Measurements from ENCODE around the gene NEK8. TPM values are rescaled to one million over a fixed set of nuclear protein-coding genes. Genes with fewer than 3 reads are reported as not detected.

Gene NEK8
- total and polyA plus RNA-seq, 2 of the 8 experiments (the other 6 are each of a cell fraction or from before 2014, with no cell fraction given) = 14.9 to 23.3 TPM

- H3K56ac ChIP-seq (replicated peaks; ENCODE audit: insufficient read length, low read depth, low read length) = no peak overlapping the region
- H2BK15ac ChIP-seq (ENCODE audit: low read length) = no peak overlapping the region
- H3K27ac ChIP-seq (ENCODE audit: low read depth, low read length) = no peak overlapping the region
- H3K4ac ChIP-seq (replicated peaks; ENCODE audit: insufficient read length, low read depth, low read length) = no peak overlapping the region
- ChIA-PET CTCF (ENCODE audit: partially characterized antibody) (interaction anchor here (0.6 to 1.3 kb wide), 4 partner anchors 11 to 45 kb away, joined by 3 to 4 read pairs (median 4); no protein-coding TSS in a partner anchor), POLR2A (ENCODE audit: partially characterized antibody) (interaction anchor here (0.6 to 4.8 kb wide), 18 partner anchors 10 to 92 kb away, joined by 3 to 47 read pairs (median 4); partner anchors contain the start of genes BLTP2, RPL23A, RSKR and SDF2)
- no peak overlapping the region for H4K8ac ChIP-seq (ENCODE audit: extremely low read depth, insufficient read depth, low read length)
- peaks cover 4% of the 10 kb centered on the region for H3K23me2 ChIP-seq (ENCODE audit: low read depth, low read length)
- no peak overlapping the region for H3K4me2 ChIP-seq (ENCODE audit: insufficient read depth in 1 of 2, low read depth in 2 of 2, low read length in 2 of 2)
- H2AK5ac ChIP-seq (ENCODE audit: low read depth, low read length) = no peak overlapping the region
- H3K23ac ChIP-seq (ENCODE audit: insufficient read length) = no peak overlapping the region
- H2BK5ac ChIP-seq (ENCODE audit: low read depth, low read length) = no peak overlapping the region
- H4K20me1 ChIP-seq (replicated peaks in 1 of 2; ENCODE audit: control insufficient read depth in 1 of 2, insufficient read depth in 2 of 2, low read length in 2 of 2) = peaks cover 9 to 15% of the 10 kb centered on the region in 2 experiments
- H4K91ac ChIP-seq (replicated peaks; ENCODE audit: insufficient read length, low read length) = no peak overlapping the region
- no peaks in the 10 kb centered on the region for H3K9me3 ChIP-seq (ENCODE audit: insufficient read depth in 2 of 2, low read depth in 1 of 2, low read length in 1 of 2)
- H3K14ac ChIP-seq (ENCODE audit: insufficient read length) = no peak overlapping the region
- H3K79me2 ChIP-seq (ENCODE audit: control insufficient read depth in 1 of 2, insufficient read depth in 2 of 2, low read length in 2 of 2) = peaks cover 0 to 15% of the 10 kb centered on the region in 2 experiments; a peak in 2 of 4 replicates
- H3K4me3 ChIP-seq (ENCODE audit: extremely low read depth in 1 of 4, insufficient read depth in 2 of 4, low read depth in 3 of 4, low read length in 4 of 4) = no peak overlapping the region
- 82% methylated on average over 10 of the region's 10 CpGs; no CpG with 5 or more reads in 1 of the 2 experiments for WGBS, 2 experiments (ENCODE audit: extremely low coverage in 1 of 2, insufficient coverage in 1 of 2, insufficient read length in 1 of 2, insufficient replicate concordance in 2 of 2, low coverage in 1 of 2, low lambda C conversion rate in 2 of 2, missing lambda C conversion rate in 1 of 2)
- H2BK20ac ChIP-seq (ENCODE audit: low read length) = no peak overlapping the region
- H3K36me3 ChIP-seq (ENCODE audit: control insufficient read depth in 2 of 4, insufficient read depth in 4 of 4, low read length in 3 of 4) = peaks cover 7 to 24% (median 19%) of the 10 kb centered on the region in 4 experiments; a peak in 7 of 8 replicates
- no peak for FAIRE-seq
- no peaks in the 10 kb centered on the region for H3K27me3 ChIP-seq (replicated peaks in 1 of 4; ENCODE audit: control insufficient read depth in 3 of 4, extremely low read depth in 1 of 4, insufficient read depth in 3 of 4, low read length in 3 of 4)
- H4K5ac ChIP-seq (ENCODE audit: insufficient read length, low read depth, low read length) = no peak overlapping the region
- no peak for DNase-seq (ENCODE audit: low read depth in 1 of 2, low spot score in 2 of 2)
- peaks cover 3% of the 10 kb centered on the region; the same call in 1 of the 2 replicates for H3K79me1 ChIP-seq (ENCODE audit: low read depth, low read length)
- no peak overlapping the region for H2AFZ ChIP-seq (ENCODE audit: low read length)
- peaks cover 0 to 11% (median 6%) of the 10 kb centered on the region in 4 experiments; a peak in 4 of 7 replicates for H3K4me1 ChIP-seq (replicated peaks in 1 of 4; ENCODE audit: control insufficient read depth in 3 of 4, insufficient read depth in 4 of 4, low read length in 3 of 4)
- H2BK12ac ChIP-seq (ENCODE audit: low read depth, low read length) = 0 out of 2 replicates have a peak overlapping the region, but pooled peaks have one; percentile 6
- no peak overlapping the region for H2BK120ac ChIP-seq (replicated peaks; ENCODE audit: low read depth, low read length)
- TF ChIP-seq PHF8 (conservative IDR thresholded peaks at IDR 0.05; ENCODE audit: low read depth, low read length) = no peak
- TF ChIP-seq TAF1 (IDR thresholded peaks at IDR 0.05; ENCODE audit: low read depth, low read length) = no peak
- no peak for TF ChIP-seq CEBPB (IDR thresholded peaks at IDR 0.05; ENCODE audit: low read depth, low read length)
- TF ChIP-seq, protein P1, sequence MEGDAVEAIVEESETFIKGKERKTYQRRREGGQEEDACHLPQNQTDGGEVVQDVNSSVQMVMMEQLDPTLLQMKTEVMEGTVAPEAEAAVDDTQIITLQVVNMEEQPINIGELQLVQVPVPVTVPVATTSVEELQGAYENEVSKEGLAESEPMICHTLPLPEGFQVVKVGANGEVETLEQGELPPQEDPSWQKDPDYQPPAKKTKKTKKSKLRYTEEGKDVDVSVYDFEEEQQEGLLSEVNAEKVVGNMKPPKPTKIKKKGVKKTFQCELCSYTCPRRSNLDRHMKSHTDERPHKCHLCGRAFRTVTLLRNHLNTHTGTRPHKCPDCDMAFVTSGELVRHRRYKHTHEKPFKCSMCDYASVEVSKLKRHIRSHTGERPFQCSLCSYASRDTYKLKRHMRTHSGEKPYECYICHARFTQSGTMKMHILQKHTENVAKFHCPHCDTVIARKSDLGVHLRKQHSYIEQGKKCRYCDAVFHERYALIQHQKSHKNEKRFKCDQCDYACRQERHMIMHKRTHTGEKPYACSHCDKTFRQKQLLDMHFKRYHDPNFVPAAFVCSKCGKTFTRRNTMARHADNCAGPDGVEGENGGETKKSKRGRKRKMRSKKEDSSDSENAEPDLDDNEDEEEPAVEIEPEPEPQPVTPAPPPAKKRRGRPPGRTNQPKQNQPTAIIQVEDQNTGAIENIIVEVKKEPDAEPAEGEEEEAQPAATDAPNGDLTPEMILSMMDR (IDR thresholded peaks at IDR 0.05; ENCODE audit: control extremely low read depth in 1 of 3, insufficient read depth in 1 of 3, low read depth in 1 of 3, low read length in 3 of 3) = no peak
- no peak for TF ChIP-seq JUND (IDR thresholded peaks at IDR 0.05; ENCODE audit: low read length)
- no peak for TF ChIP-seq RAD21 (IDR thresholded peaks at IDR 0.05 in 1 of 2, conservative IDR thresholded peaks at IDR 0.05 in 1 of 2; ENCODE audit: low read depth in 2 of 2, low read length in 2 of 2)
- no peak overlapping the region for H3K18ac ChIP-seq (ENCODE audit: extremely low read depth, low read length)
- H3K9ac ChIP-seq (replicated peaks in 1 of 4; ENCODE audit: extremely low read depth in 1 of 4, low read depth in 3 of 4, low read length in 3 of 4) = no peak overlapping the region; a peak in 1 of 7 replicates
Measured at GRCh38 chr17:28705728-28706334, 22.8 kb upstream of the NEK8 start.
